ENCODE data around the gene CCL16.

GRCh38 chr17:35972535-35972934 lies 8.8 kb downstream of the CCL16 start:
- TF ChIP-seq ZNF274 (IDR thresholded peaks at IDR 0.05; ENCODE audit: low read depth, low read length) (no peak), YY1 (IDR thresholded peaks at IDR 0.05; ENCODE audit: insufficient read depth, insufficient read length) (no peak)
